Measurements from ENCODE around the gene SOX12.

The SOX12 gene

GRCh38 chr20:301886-302848 lies 23.2 kb upstream of the SOX12 start:
- no peak for DNase-seq

- DNase-seq, result no peak
Measured at GRCh38 chr20:305745-306144, 19.6 kb upstream of the SOX12 start.

GRCh38 chr20:308427-309038 lies 16.8 kb upstream of the SOX12 start:
- DNase-seq, result no peak

- no peak for DNase-seq
Measured at GRCh38 chr20:309306-309840, 16.0 kb upstream of the SOX12 start.

- peak; percentile 100 for DNase-seq
Measured at GRCh38 chr20:309841-310644, 15.3 kb upstream of the SOX12 start.

GRCh38 chr20:310645-311044 lies 14.7 kb upstream of the SOX12 start:
- DNase-seq, result no peak

GRCh38 chr20:311609-312008 lies 13.7 kb upstream of the SOX12 start:
- no peak for DNase-seq

- DNase-seq, result no peak
Measured at GRCh38 chr20:312067-312466, 13.3 kb upstream of the SOX12 start.

- DNase-seq, result no peak
Measured at GRCh38 chr20:312866-313265, 12.5 kb upstream of the SOX12 start.

- no peak for DNase-seq
Measured at GRCh38 chr20:313402-313801, 11.9 kb upstream of the SOX12 start.

- DNase-seq, result no peak
Measured at GRCh38 chr20:313948-314347, 11.4 kb upstream of the SOX12 start.

GRCh38 chr20:316316-317068 lies 8.9 kb upstream of the SOX12 start:
- no peak for DNase-seq

- peak; percentile 98 for DNase-seq
Measured at GRCh38 chr20:324177-325044, 941 bp upstream of the SOX12 start.

- peak; percentile 60 for DNase-seq
Measured at GRCh38 chr20:325889-326644, 715 bp downstream of the SOX12 start.

- DNase-seq, result no peak
Measured at GRCh38 chr20:326645-327185, 1.4 kb downstream of the SOX12 start.

- DNase-seq, result peak; percentile 99
Measured at GRCh38 chr20:327186-328026, 2.1 kb downstream of the SOX12 start.

GRCh38 chr20:328027-328974 lies 2.9 kb downstream of the SOX12 start:
- DNase-seq, result no peak

All from NCI-H2171 (cell line).